ENCODE results near the gene TNFSF9.
"Not testable (repeated sequence)": the region's sequence is repeated elsewhere in the genome, so short reads cannot be mapped to it uniquely, and the experiment has no call there.

Gene TNFSF9

DNA sequence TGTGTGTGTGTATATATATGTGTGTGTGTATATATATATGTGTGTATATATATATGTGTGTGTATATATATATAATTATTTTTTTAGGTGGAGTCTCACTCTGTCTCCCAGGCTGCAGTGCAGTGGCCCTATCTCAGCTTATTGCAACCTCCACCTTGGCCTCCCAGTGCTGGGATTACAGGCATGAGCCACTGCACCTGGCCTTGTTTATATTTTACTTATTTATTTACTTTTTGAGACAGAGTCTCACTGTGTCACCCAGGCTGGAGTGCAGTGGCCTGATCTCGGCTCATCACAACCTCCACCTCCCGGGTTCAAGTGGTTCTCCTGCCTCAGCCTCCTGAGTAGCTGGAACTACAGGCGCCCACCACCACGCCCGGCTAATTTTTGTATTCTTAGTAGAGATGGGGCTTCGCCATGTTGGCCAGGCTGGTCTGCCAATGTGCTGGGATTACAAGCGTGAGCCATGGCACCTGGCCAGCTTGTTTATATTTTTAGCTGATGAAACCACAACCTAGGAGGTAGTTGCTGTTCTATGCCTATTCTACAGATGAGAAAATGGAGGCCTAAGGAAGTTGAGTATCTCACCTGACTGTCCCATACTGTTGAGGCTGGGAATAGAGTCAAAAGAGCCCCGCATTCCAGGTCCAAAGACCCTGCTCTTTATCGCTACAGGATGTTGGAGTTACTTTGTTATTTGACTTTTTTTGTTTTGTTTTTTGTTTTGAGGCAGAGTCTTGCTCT lies 22.6 kb upstream of the TNFSF9 start:
- DNase-seq = not testable (repeated sequence)

DNA sequence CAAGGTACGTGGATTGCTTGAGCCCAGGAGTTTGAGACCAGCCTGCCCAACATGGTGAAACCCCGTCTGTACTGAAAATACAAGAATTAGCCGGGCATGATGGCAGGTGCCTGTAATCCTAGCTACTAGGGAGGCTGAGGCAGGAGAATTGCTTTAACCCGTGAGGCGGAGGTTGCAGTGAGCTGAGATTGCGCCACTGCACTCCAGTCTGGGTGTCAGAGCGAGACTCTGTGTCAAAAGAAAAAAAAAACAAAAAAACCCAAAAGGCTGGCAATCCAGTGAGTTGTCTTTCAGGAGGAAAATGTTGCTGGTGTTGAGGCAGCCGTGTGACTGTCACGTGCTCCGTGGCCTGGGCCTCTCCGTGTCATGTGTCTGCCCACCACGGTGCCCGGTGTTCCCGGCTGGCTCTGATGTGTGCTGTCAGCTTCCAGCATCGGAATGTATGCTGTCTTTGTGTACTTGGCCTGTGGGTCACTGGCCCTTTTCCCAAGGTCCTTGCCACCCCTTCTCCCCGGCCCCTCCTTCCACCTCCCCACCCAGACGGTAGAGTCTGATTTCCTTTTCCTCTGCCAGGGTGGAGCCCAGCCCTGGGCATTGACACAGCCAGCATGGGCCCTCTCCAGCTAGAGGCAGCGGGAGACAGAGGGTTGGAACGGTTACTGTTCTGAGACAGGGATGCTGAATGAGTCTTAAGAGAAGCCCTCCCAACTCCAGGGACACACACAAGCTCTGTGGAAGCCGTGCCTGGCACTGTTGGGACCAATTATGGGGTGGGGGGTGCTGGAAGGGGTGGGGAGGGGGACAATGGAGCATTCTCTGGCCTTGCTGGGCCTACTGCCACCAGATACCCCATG lies 21.5 kb upstream of the TNFSF9 start:
- DNase-seq = no peak

- DNase-seq = no peak
Measured at GRCh38 chr19:6510618-6511017, 20.2 kb upstream of the TNFSF9 start.

DNA sequence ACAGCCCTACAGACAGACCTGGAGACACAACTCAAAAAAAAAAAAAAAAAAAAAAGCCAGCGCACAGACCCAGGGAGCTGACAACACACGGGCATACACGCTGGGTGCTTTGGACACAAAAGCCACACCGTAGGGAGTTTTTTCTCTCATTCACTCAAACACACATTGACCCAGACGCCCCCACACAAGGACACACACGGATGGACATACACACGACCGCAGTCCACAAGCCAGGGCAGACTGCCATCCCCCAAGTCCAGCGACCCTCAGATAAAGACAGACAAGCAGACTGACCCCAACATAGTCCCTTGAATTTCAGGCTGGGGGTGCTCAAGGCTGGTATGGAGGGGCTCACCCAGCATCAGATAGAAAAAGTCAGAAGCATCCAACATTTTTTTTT lies 16.7 kb upstream of the TNFSF9 start:
- DNase-seq = no peak

GRCh38 chr19:6514926-6515544 lies 15.8 kb upstream of the TNFSF9 start:
- DNase-seq = no peak

DNA sequence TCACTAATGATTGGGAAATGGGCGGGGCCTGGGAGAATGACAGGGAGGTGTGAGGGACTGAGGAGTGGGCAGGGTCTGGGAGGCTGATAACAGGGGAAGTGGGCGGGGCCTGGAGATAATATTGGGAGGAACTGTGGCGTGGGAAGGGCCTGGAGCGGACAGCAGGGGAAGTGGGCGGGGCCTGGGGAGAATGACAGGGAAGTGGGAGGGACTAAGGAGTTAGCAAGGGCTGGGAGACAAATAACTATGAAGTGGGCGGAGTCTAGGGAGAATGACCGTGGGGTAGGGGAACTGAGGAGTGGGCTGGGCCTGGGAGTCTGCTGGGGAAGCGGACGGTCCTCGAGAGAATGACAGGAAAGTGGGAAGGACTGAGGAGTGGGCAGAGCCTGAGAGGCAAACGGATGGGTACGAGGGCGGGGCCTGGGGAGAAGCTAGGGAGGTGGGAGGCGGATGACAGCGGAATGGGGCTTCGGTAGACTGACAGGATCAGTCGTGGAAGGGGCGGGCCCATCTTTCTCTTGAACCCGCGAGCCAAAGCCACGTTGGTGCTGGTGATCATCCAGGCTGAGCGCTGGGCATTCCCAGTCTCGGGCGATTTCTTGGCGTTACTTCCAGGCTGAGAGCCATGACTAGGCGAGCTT lies 14.7 kb upstream of the TNFSF9 start:
- DNase-seq = peak; percentile 56

DNA sequence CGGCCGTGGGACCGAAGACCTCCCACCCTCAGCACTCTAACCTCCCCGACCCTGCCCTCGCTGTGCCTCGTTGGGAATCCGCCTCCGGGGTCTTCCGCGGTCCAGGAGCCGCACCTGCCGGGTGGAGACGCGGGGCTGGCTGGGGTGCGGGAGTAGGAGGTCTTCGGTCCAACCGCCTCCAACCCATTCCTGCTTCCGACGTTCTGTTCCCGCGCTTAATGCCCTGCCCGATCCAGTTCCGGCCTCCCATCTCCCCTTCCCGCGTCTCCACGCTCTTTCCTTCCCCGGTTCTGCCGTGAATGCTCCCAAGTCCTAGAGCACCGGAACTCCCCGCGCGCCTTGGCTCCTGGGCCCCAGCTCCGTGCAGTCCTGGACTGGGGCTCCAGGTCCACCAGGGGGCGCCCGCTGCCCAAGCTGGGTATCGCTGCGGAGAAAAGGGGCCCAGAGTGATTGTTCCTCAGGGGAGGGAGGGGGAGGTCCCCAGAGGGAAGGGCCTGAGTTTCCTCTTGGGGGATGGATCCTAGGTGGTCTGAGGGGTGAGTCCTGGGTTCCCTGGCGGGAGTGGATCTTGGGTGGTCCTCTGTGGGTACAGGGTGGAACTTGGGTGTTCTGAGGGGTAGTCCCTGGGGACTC lies 14.1 kb upstream of the TNFSF9 start:
- DNase-seq = peak; percentile 71

DNA sequence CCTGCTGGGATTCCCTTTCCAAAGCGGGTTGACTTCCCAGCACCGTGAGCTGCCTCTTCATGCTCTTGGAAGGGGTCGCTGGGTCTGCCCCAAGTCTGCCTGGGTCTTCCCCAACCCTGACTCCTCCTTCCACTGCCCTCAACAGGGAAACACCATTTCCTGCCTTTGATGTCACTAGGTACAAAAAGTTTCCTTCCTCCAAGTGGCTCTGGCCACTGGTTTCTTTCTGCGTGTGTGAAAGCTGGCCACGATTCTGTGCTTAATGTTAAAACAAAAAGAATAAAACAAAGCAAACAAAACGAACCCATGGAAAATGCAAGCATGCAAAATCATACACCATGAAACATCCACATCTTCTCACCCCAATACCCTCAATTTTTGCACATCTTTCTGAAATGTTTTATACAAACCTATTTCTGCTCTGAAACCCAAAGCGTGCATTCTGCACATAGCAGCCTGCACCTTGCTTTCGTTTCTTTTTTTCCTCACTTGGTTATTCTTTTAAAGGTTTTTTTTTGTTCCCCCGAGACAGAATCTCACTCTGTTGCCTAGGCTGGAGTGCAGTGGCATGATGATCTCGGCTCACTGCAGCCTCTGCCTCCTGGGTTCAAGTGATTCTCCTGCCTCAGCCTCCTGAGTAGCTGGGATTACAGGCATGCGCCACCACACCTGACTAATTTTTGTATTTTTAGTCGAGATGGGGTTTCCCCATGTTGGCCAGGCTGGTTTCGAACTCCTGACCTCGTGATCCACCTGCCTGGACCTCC lies 12.5 kb upstream of the TNFSF9 start:
- no peak for DNase-seq

- no peak for DNase-seq
Measured at GRCh38 chr19:6519289-6519688, 11.5 kb upstream of the TNFSF9 start.

DNA sequence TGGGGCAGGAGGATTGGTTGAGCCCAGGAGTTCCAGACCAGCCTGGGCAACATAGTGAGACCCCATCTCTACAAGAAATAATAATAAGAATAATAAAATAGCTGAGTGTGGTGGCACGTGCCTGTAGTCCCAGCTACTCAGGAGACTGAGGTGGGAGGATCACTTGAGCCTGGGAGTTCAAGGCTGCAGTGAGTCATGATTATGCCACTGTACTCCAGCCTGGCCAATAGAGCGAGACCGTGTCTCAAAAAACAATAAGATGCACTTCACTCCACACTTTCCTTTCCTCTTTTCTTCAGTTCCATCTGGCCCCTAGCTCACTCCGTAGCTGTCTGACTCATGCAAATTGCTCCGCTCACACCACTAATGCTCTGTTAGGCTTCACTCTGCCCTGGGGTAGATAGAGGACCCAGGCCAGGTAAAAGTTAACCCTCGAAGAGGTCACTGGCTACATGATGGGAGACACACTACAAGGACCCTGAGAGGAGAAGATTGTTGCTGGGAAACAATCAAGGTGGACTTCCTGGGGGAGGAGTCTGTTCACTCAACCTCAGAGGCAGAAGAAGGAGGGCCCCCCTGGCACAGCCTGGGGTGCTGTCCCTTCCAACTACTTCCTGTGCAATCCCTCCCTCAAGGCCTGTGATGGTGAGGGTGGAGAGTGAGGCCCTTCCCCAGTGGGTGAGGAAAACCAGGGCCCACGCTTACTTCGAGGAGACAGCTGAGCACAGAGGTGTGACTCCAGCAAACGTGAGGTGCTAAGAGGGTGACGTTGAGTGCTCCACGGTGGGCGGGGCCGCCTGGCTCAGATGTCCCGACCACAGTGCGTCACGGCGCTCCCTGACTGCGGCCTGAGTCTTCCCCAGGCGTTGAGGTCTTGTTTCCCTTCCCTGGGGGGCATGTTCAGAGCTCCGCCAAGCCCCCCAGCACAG lies 8.8 kb upstream of the TNFSF9 start:
- DNase-seq = no peak

- no peak for DNase-seq
Measured at GRCh38 chr19:6522712-6523111, 8.1 kb upstream of the TNFSF9 start.

GRCh38 chr19:6524311-6524710 lies 6.5 kb upstream of the TNFSF9 start:
- no peak for DNase-seq

GRCh38 chr19:6527893-6528543 lies 2.8 kb upstream of the TNFSF9 start:
- no peak for DNase-seq

DNA sequence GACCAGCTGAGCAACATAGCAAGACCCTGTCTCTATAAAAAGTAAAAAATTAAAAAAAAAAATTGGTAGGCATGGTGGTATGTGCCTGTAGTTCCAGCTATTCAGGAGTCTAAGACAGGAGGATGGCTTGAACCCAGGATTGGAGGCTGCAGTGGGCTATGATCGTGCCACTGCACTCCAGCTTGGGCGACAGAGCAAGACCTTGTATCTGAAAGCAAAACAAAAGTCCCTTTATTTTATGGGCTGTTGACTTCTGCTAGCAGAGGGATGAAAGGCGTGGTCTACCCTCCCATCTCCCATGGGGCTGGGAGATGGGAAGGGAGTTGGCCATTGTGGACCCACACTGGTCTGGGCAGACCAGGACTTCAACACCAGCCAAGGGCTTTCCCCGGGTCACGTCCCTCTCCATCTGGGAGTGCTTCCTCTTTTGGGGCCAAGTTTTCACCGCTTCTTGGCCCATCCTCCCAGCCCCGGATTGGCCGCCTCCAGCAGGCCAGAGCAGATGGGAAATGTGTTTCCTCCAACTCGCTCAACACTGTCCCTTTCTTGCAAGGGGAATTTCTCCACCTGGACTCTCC lies 2.2 kb upstream of the TNFSF9 start:
- no peak for DNase-seq

GRCh38 chr19:6529351-6529750 lies 1.5 kb upstream of the TNFSF9 start:
- DNase-seq = no peak

GRCh38 chr19:6529937-6530385 lies 865 bp upstream of the TNFSF9 start:
- no peak for DNase-seq

DNA sequence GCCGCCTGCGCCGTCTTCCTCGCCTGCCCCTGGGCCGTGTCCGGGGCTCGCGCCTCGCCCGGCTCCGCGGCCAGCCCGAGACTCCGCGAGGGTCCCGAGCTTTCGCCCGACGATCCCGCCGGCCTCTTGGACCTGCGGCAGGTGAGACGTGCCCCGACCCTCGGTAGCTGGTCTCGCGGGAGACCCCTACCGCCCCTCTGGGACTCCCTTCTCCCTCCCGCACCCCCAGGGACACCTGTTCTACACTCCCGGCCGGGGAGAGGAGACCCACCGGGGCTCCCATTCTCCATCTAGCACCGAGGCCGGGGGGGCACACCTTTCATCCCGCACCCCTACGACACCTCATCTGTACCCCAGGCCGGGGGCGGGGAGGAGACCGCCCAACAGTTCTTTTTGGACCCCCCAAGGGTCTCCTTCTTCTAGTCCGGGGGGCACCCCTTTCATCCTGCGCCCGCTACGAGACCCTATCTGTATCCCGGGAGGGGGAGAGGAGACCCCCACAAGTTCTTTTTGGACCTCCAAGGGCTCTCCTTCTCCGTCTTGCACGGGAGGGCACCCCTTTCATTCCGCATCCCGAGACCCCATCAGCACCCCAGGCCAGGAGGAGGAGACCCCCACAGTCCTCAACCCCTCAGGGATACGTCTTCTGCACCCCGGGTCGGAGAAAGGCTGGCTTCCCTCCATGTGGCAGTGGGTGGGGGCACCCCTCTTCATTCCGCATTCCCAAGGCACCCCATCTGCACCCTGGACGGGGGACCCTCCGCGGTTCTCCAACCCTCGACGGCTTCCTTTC lies 533 bp downstream of the TNFSF9 start:
- no peak for DNase-seq

DNA sequence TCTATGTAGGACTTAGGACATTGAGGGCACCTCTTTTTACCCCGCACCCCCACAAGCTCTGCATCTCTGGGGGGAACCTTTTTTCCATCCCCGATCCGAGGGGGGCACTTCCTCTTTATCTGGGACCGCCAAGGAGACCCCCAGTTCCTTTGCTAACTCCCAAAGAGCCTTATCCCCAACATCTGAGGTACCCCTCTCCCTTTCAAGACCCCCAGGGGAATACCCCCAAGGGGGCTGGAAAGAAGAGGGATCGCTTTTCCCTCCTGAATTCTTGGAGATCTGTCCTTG lies 1.1 kb downstream of the TNFSF9 start:
- DNase-seq = no peak

Data from NCI-H2171 (cell line).